Gastroesophageal sphincter (tissue), 3 donors: Measurements from ENCODE around the gene RAB6D.

Experiments
- EP300 ChIP-seq: sonication (generic); formaldehyde crosslinking; IDR thresholded peaks from one replicate; pipeline ENCODE4 v1.6.1; 2017; ENCODE audit warnings: antibody characterized with exemption, mild to moderate bottlenecking
- POLR2A ChIP-seq, 2 donors: fragments of 450-650 bp; IDR thresholded peaks; one replicate each; pipeline ENCODE4 v1.6.1; 2017; ENCODE audit warnings: antibody characterized with exemption in 2 of 2, mild to moderate bottlenecking in 2 of 2, moderate library complexity in 1 of 2
- TF ChIP-seq, protein P1 (sequence below), 4 experiments: fragments of 200-600 bp in 2 of 4; fragments of 450-650 bp in 2 of 4; sonication (generic) in 1 of 4; IDR thresholded peaks; one replicate each; pipeline ENCODE4 v1.5.1; 2017 to 2019; ENCODE audit warnings: antibody characterized with exemption in 4 of 4, mild to moderate bottlenecking in 2 of 4, moderate library complexity in 2 of 4

DNA sequence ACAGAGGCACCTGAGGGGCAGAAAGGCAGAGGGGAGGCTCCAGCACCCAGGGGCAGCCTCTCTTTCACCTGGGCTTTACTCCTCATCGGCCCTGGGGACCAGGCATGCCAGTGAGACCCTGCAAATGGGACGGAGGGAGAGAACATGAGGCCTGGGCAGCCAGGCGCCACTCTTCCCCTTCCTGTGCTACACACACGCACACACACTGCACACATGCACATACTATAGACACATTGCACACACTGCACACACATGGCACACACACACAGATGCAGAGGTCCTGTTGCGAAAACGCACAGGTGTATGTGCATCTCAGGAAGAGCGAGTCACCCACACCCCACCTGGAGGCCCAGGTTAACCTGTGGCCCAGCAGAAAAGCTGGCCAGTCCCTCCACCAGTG is 3.4 kb upstream of the RAB6D start:
- TF ChIP-seq, protein P1, sequence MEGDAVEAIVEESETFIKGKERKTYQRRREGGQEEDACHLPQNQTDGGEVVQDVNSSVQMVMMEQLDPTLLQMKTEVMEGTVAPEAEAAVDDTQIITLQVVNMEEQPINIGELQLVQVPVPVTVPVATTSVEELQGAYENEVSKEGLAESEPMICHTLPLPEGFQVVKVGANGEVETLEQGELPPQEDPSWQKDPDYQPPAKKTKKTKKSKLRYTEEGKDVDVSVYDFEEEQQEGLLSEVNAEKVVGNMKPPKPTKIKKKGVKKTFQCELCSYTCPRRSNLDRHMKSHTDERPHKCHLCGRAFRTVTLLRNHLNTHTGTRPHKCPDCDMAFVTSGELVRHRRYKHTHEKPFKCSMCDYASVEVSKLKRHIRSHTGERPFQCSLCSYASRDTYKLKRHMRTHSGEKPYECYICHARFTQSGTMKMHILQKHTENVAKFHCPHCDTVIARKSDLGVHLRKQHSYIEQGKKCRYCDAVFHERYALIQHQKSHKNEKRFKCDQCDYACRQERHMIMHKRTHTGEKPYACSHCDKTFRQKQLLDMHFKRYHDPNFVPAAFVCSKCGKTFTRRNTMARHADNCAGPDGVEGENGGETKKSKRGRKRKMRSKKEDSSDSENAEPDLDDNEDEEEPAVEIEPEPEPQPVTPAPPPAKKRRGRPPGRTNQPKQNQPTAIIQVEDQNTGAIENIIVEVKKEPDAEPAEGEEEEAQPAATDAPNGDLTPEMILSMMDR (IDR thresholded peaks at IDR 0.05): no peak
- TF ChIP-seq POLR2A (IDR thresholded peaks at IDR 0.05): no peak
- no peak for TF ChIP-seq EP300
